MCF 10A (cell line): ENCODE data around the gene CELA2B. TPM values are rescaled to one million over a fixed set of nuclear protein-coding genes. Genes with fewer than 3 reads are reported as not detected.
A peak's percentile ranks its signal among the peaks of the same experiment; 100 is the strongest.
"Not testable (repeated sequence)": the region's sequence is repeated elsewhere in the genome, so short reads cannot be mapped to it uniquely, and the experiment has no call there.

Experiments
- Bru-seq: library from RNA; stranded (reverse); fragments of 400-500 nt; gene quantifications from one replicate; lab custom pipeline; 2021; lab: Mats Ljungman, UMichigan
- BruChase-seq, 2 experiments: library from RNA; stranded (reverse); fragments of 400-500 nt; gene quantifications; one replicate each; lab custom pipeline; 2021; lab: Mats Ljungman, UMichigan
- BruUV-seq: library from RNA; stranded (reverse); fragments of 400-500 nt; replicated peaks from 2 replicates; lab custom pipeline; 2021; lab: Mats Ljungman, UMichigan
- CTCF ChIA-PET: fragments of 300-600 bp; sonication (Branson Sonifier 250); formaldehyde crosslinking; extraction: SDS; loops from one replicate; lab custom pipeline; 2021; ENCODE audit warnings: antibody characterized with exemption, inconsistent platforms; lab: Yijun Ruan, JAX
- POLR2A ChIA-PET: fragments of 300-600, 350-650 bp; sonication (Branson Sonifier 250); formaldehyde crosslinking; extraction: SDS; loops from one replicate; lab custom pipeline; 2020; ENCODE audit warnings: antibody characterized with exemption, inconsistent platforms; lab: Yijun Ruan, JAX
- DNase-seq: peaks from one replicate; pipeline ENCODE4 v3.0.0-alpha.2; 2018; ENCODE audit not compliant: unreplicated experiment
- H3K27ac Mint-ChIP-seq: one replicate; pipeline ENCODE4 v1.8.0; 2022; ENCODE audit warnings: mild to moderate bottlenecking, low read depth, mixed read lengths; ENCODE audit not compliant: unreplicated experiment
- H3K27me3 Mint-ChIP-seq: one replicate; pipeline ENCODE4 v1.8.0; 2022; ENCODE audit warnings: mixed read lengths; ENCODE audit not compliant: insufficient read depth, unreplicated experiment
- H3K36me3 Mint-ChIP-seq: one replicate; pipeline ENCODE4 v1.8.0; 2022; ENCODE audit warnings: mild to moderate bottlenecking, moderate library complexity, mixed read lengths; ENCODE audit not compliant: insufficient read depth, unreplicated experiment
- H3K4me1 Mint-ChIP-seq: one replicate; pipeline ENCODE4 v1.8.0; 2022; ENCODE audit warnings: mixed read lengths; ENCODE audit not compliant: insufficient read depth, unreplicated experiment
- H3K4me3 Mint-ChIP-seq: one replicate; pipeline ENCODE4 v1.8.0; 2022; ENCODE audit warnings: mild to moderate bottlenecking, moderate library complexity, mixed read lengths; ENCODE audit not compliant: unreplicated experiment
- H3K9me3 Mint-ChIP-seq: one replicate; pipeline ENCODE4 v1.8.0; 2022; ENCODE audit warnings: mixed read lengths; ENCODE audit not compliant: unreplicated experiment
- intact Hi-C: fragments of 100-400 bp; cut with micrococcal nuclease; formaldehyde crosslinking; loops from 2 replicates; pipeline ENCODE4 v1.14.1; 2022
- long read RNA-seq: library from polyadenylated mRNA; stranded (forward); transcript quantifications from one replicate; pipeline ENCODE4 v2.0.0, GENCODE V29; 2022
- total RNA-seq: library from RNA; stranded (reverse); gene quantifications from 2 replicates; pipeline ENCODE4 v1.2.3, GENCODE V29; 2022
- TF ChIP-seq, protein P1 (sequence below): fragments of 200-600 bp; IDR thresholded peaks from one replicate; pipeline ENCODE4 v1.8.0; 2022; ENCODE audit warnings: antibody characterized with exemption, mild to moderate bottlenecking; ENCODE audit not compliant: unreplicated experiment

CELA2B gene
- total RNA-seq (not detected in 2 replicates), Bru-seq, nascent RNA (not detected), BruChase-seq, experiment 1, labeled RNA remaining after a 6-hour chase (percentile 6 among the genes with signal in this experiment), BruChase-seq, experiment 2, labeled RNA remaining after a 2-hour chase (not detected)
- long read RNA-seq, partial matches to known transcripts: 0 of 1 reads
- long read RNA-seq, other reads (novel, unspliced or antisense): 1 of 1 reads

GRCh38 chr1:15475752-15476314, at the start of gene CELA2B:
TSS of gene CELA2B (plus strand) at chr1:15476104. CDS start at chr1:15476126, 22 bp downstream.
- Mint-ChIP-seq H3K9me3 (no peaks in the 10 kb centered on the region), H3K36me3 (no peaks in the 10 kb centered on the region), H3K4me1 (no peaks in the 10 kb centered on the region), H3K27me3 (no peaks in the 10 kb centered on the region), H3K27ac (no peak within 1 kb of the TSS), H3K4me3 (no peak within 1 kb of the TSS)
- no TSS peak for BruUV-seq
- intact Hi-C loops: no loop called here
- POLR2A ChIA-PET: no interaction called here
- TF ChIP-seq, protein P1, sequence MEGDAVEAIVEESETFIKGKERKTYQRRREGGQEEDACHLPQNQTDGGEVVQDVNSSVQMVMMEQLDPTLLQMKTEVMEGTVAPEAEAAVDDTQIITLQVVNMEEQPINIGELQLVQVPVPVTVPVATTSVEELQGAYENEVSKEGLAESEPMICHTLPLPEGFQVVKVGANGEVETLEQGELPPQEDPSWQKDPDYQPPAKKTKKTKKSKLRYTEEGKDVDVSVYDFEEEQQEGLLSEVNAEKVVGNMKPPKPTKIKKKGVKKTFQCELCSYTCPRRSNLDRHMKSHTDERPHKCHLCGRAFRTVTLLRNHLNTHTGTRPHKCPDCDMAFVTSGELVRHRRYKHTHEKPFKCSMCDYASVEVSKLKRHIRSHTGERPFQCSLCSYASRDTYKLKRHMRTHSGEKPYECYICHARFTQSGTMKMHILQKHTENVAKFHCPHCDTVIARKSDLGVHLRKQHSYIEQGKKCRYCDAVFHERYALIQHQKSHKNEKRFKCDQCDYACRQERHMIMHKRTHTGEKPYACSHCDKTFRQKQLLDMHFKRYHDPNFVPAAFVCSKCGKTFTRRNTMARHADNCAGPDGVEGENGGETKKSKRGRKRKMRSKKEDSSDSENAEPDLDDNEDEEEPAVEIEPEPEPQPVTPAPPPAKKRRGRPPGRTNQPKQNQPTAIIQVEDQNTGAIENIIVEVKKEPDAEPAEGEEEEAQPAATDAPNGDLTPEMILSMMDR: no peak
- no peak for DNase-seq
- CTCF ChIA-PET: interaction anchor here (0.6 kb wide), 1 partner anchor 9 kb away, joined by 3 read pairs; no protein-coding TSS in a partner anchor

DNA sequence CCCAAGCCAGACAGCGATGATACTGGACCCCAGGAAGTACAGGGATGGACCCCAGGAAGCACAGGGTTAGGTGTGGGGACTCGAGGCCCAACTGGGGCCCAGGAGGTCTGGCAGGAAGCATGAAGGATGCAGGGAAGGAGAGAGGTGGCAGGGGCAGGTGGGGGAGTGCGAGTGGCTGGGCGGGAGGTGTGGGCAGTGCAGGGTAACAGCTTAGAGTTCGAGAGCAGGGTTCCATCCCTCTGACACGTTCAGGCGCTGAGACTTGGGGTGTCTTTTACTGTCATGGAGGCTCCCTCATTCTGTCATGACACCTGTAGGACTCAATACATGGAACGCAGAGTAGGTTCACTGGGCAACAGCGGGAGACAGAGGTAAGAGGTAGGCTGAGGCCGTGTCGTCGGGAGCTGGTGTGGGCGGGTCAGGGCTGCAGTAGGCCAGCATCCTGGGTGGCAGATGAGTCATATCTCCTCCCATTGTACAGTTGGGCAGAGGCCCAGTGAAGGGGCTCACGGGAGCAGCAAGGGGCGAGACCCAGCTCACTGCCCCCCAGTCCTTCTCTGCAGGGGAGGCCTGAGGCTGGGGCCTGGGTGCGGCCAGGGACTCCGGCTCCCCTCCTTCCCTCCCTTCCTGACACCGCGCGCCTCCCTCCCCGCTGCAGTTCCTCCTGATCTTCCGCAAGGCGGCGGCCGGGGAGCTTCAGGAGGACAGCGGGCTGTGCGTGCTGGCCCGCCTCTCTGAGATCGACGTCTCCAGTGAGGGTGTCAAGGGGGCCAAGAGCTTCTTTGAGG, 49.2 kb upstream of the CELA2B start:
- no peaks in the 10 kb centered on the region for H3K27me3 Mint-ChIP-seq
- peak; percentile 52 for DNase-seq
- no peak overlapping the region for H3K4me3 Mint-ChIP-seq
- H3K27ac Mint-ChIP-seq: peak overlapping the region; percentile 76
- BruUV-seq: no TSS peak
- intact Hi-C loops: no loop called here
- TF ChIP-seq, protein P1: no peak
- POLR2A ChIA-PET: interaction anchor here (1.0 kb wide), 1 partner anchor 10 kb away, joined by 4 read pairs; no protein-coding TSS in a partner anchor
- H3K36me3 Mint-ChIP-seq: peaks cover 28% of the 10 kb centered on the region
- H3K9me3 Mint-ChIP-seq: no peaks in the 10 kb centered on the region
- peaks cover 19% of the 10 kb centered on the region for H3K4me1 Mint-ChIP-seq
- CTCF ChIA-PET: interaction anchor here (13.2 kb wide), 1 partner anchor 103 kb away, joined by 165 read pairs; no protein-coding TSS in a partner anchor

GRCh38 chr1:15427280-15427666, 48.6 kb upstream of the CELA2B start:
- CTCF ChIA-PET: interaction anchor here (0.9 to 13.2 kb wide), 2 partner anchors 8 to 103 kb away, joined by 3 to 165 read pairs; no protein-coding TSS in a partner anchor
- POLR2A ChIA-PET: interaction anchor here (0.8 to 0.9 kb wide), 2 partner anchors 11 to 17 kb away, joined by 3 read pairs; partner anchors contain the start of gene EFHD2
- DNase-seq: no peak
- H3K27ac Mint-ChIP-seq: no peak overlapping the region
- intact Hi-C loops: no loop called here
- H3K4me1 Mint-ChIP-seq: peaks cover 19% of the 10 kb centered on the region
- no peaks in the 10 kb centered on the region for H3K9me3 Mint-ChIP-seq
- H3K4me3 Mint-ChIP-seq: no peak overlapping the region
- TF ChIP-seq, protein P1: no peak
- BruUV-seq: no TSS peak
- no peaks in the 10 kb centered on the region for H3K27me3 Mint-ChIP-seq
- H3K36me3 Mint-ChIP-seq: peaks cover 28% of the 10 kb centered on the region

GRCh38 chr1:15428252-15428651, 47.7 kb upstream of the CELA2B start:
- CTCF ChIA-PET: interaction anchor here (0.9 to 13.2 kb wide), 3 partner anchors 9 to 145 kb away, joined by 3 to 165 read pairs (median 4); no protein-coding TSS in a partner anchor
- H3K27ac Mint-ChIP-seq, intact Hi-C loops: not testable (repeated sequence)

More at GRCh38 chr1:15428252-15428651, 47.7 kb upstream of the CELA2B start:
- not testable (repeated sequence) for H3K9me3 Mint-ChIP-seq, H3K27me3 Mint-ChIP-seq, H3K4me3 Mint-ChIP-seq, DNase-seq, BruUV-seq
- peaks cover 25% of the 10 kb centered on the region for H3K4me1 Mint-ChIP-seq
- H3K36me3 Mint-ChIP-seq: peaks cover 28% of the 10 kb centered on the region
- POLR2A ChIA-PET: interaction anchor here (0.8 to 1.7 kb wide), 3 partner anchors 11 to 73 kb away, joined by 3 read pairs; partner anchors contain the start of gene EFHD2
